ENCODE results near the gene PRKCB.

The PRKCB gene

GRCh38 chr16:24087891-24088410, 252.2 kb downstream of the PRKCB start:
- TF ChIP-seq, protein P1, sequence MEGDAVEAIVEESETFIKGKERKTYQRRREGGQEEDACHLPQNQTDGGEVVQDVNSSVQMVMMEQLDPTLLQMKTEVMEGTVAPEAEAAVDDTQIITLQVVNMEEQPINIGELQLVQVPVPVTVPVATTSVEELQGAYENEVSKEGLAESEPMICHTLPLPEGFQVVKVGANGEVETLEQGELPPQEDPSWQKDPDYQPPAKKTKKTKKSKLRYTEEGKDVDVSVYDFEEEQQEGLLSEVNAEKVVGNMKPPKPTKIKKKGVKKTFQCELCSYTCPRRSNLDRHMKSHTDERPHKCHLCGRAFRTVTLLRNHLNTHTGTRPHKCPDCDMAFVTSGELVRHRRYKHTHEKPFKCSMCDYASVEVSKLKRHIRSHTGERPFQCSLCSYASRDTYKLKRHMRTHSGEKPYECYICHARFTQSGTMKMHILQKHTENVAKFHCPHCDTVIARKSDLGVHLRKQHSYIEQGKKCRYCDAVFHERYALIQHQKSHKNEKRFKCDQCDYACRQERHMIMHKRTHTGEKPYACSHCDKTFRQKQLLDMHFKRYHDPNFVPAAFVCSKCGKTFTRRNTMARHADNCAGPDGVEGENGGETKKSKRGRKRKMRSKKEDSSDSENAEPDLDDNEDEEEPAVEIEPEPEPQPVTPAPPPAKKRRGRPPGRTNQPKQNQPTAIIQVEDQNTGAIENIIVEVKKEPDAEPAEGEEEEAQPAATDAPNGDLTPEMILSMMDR (conservative IDR thresholded peaks at IDR 0.05; ENCODE audit: low read depth, low read length) = no peak
- no peak for DNase-seq (ENCODE audit: low read depth)
- no peak overlapping the region for H3K4me3 ChIP-seq (ENCODE audit: low read depth, low read length)

DNA sequence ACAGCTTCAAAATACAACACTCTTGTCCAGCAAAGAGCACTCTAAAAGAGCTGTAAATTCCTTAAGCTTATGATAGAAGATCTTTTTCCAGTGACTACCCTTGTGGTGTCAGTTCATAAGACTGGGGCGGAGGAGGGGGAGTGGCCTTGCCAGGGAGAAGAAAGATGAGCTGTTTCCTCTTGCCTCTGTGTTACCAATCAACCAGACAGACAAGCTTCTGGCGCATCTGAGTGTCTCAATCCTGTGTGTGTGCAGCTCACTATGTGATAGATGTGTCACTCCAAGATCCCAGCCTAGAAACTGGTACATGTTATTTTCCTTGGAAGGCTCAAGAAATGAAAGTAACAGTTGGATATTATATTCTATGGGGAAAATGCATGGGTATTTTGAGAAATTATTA, 253.0 kb downstream of the PRKCB start:
- no peak overlapping the region for H3K4me3 ChIP-seq (ENCODE audit: low read depth, low read length)
- DNase-seq (ENCODE audit: low read depth) = no peak
- TF ChIP-seq, protein P1 (conservative IDR thresholded peaks at IDR 0.05; ENCODE audit: low read depth, low read length) = no peak

GRCh38 chr16:24091125-24091524, 255.3 kb downstream of the PRKCB start:
- no peak overlapping the region for H3K4me3 ChIP-seq (ENCODE audit: low read depth, low read length)
- TF ChIP-seq, protein P1 (conservative IDR thresholded peaks at IDR 0.05; ENCODE audit: low read depth, low read length) = no peak
- no peak for DNase-seq (ENCODE audit: low read depth)

DNA sequence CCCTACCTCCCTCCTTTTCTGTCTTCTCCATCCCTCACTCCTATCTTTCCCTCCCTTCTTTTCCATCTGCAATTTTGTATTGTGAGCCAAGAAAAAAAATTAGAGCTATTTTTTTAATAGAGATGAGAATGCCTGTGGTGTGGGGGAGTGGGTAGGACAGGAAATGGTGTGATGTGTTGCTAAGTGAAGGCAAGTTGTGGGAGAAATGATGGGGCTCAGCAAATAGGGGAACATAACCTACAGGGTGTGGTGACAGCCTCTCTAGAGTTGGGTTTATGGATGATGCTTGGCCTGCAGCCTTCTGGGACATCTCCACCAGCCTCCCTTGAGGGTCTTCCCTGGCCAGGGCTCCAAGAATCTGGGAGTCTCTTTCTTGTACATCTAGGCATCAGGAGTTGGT, 257.3 kb downstream of the PRKCB start:
- H3K4me3 ChIP-seq (ENCODE audit: low read depth, low read length) = no peak overlapping the region
- TF ChIP-seq, protein P1 (conservative IDR thresholded peaks at IDR 0.05; ENCODE audit: low read depth, low read length) = no peak
- DNase-seq (ENCODE audit: low read depth) = no peak

DNA sequence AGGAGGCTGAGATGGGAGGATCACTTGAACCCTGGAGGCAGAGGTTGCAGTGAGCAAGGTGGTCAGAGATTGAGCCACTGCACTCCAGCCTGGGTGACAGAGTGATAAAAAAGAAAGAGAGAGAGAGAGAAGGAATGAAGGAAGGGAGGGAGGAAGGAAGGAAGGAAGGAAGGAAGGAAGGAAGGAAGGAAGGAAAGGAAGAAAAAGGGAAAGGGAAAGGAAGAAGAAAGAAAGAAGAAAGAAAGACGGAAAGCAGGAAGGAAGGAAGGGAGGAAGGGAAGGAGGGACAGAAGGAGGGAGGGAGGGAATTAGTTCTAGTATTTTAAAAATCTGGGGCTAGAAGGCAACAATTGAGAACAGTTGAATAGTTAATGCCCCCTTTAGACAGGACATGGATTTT, 258.9 kb downstream of the PRKCB start:
- no peak for DNase-seq (ENCODE audit: low read depth)
- no peak overlapping the region for H3K4me3 ChIP-seq (ENCODE audit: low read depth, low read length)
- TF ChIP-seq, protein P1 (conservative IDR thresholded peaks at IDR 0.05; ENCODE audit: low read depth, low read length) = no peak

- TF ChIP-seq, protein P1 (conservative IDR thresholded peaks at IDR 0.05; ENCODE audit: low read depth, low read length) = no peak
- DNase-seq (ENCODE audit: low read depth) = no peak
- no peak overlapping the region for H3K4me3 ChIP-seq (ENCODE audit: low read depth, low read length)
Measured at GRCh38 chr16:24098896-24099295, 263.1 kb downstream of the PRKCB start.

- no peak for DNase-seq (ENCODE audit: low read depth)
- TF ChIP-seq, protein P1 (conservative IDR thresholded peaks at IDR 0.05; ENCODE audit: low read depth, low read length) = no peak
Measured at GRCh38 chr16:24101431-24101830, 265.6 kb downstream of the PRKCB start.

More at GRCh38 chr16:24101431-24101830, 265.6 kb downstream of the PRKCB start:
- H3K4me3 ChIP-seq (ENCODE audit: low read depth, low read length) = no peak overlapping the region
